Osteocyte (in vitro differentiated cells): ENCODE data around the gene RPAP3. TPM values are rescaled to one million over a fixed set of nuclear protein-coding genes. Genes with fewer than 3 reads are reported as not detected.

Source experiments
- DNase-seq: peaks from one replicate; pipeline ENCODE4 v3.0.0; 2021; ENCODE audit warnings: mixed read lengths; ENCODE audit not compliant: unreplicated experiment; ENCODE audit errors: extremely low spot score
- H3K27ac Mint-ChIP-seq: one replicate; pipeline ENCODE4 v1.8.0; 2021; ENCODE audit warnings: mild to moderate bottlenecking, mixed read lengths; ENCODE audit not compliant: unreplicated experiment
- H3K27me3 Mint-ChIP-seq: one replicate; pipeline ENCODE4 v1.8.0; 2021; ENCODE audit warnings: mixed read lengths; ENCODE audit not compliant: unreplicated experiment
- H3K36me3 Mint-ChIP-seq: one replicate; pipeline ENCODE4 v1.8.0; 2021; ENCODE audit warnings: mixed read lengths; ENCODE audit not compliant: unreplicated experiment
- H3K4me1 Mint-ChIP-seq: one replicate; pipeline ENCODE4 v1.8.0; 2021; ENCODE audit warnings: mixed read lengths; ENCODE audit not compliant: unreplicated experiment
- H3K4me3 Mint-ChIP-seq: one replicate; pipeline ENCODE4 v1.8.0; 2021; ENCODE audit warnings: mild to moderate bottlenecking, moderate library complexity, mixed read lengths; ENCODE audit not compliant: unreplicated experiment
- H3K9me3 Mint-ChIP-seq: one replicate; pipeline ENCODE4 v1.8.0; 2021; ENCODE audit warnings: mixed read lengths; ENCODE audit not compliant: unreplicated experiment
- CTCF ChIP-seq: fragments of 200-600 bp; sonication (generic); IDR thresholded peaks from 2 replicates; pipeline ENCODE4 v1.5.0; 2021; ENCODE audit warnings: antibody characterized with exemption, mild to moderate bottlenecking, moderate library complexity
- total RNA-seq: library from RNA; stranded (reverse); gene quantifications from 2 replicates; pipeline ENCODE4 v1.2.1, GENCODE V29; 2021

Gene RPAP3
- total RNA-seq, 1 donor from 2014 or later = 33.4 TPM

- no peak for DNase-seq
- no peak for TF ChIP-seq CTCF
- Mint-ChIP-seq H3K4me1 (peaks cover 18% of the 10 kb centered on the region), H3K9me3 (no peaks in the 10 kb centered on the region), H3K36me3 (no peaks in the 10 kb centered on the region), H3K4me3 (no peak overlapping the region), H3K27me3 (peaks cover 11% of the 10 kb centered on the region), H3K27ac (no peak overlapping the region)
Observed at GRCh38 chr12:47748899-47749298, 43.1 kb upstream of the RPAP3 start.

GRCh38 chr12:47748507-47748828 is 42.6 kb upstream of the RPAP3 start:
- Mint-ChIP-seq H3K9me3 (no peaks in the 10 kb centered on the region), H3K27ac (no peak overlapping the region), H3K27me3 (peaks cover 16% of the 10 kb centered on the region), H3K4me1 (peaks cover 13% of the 10 kb centered on the region), H3K36me3 (no peaks in the 10 kb centered on the region), H3K4me3 (no peak overlapping the region)
- TF ChIP-seq CTCF = no peak
- no peak for DNase-seq

GRCh38 chr12:47747596-47748506 is 42.0 kb upstream of the RPAP3 start:
- Mint-ChIP-seq H3K4me1 (peaks cover 7% of the 10 kb centered on the region), H3K27me3 (peaks cover 21% of the 10 kb centered on the region), H3K36me3 (no peaks in the 10 kb centered on the region), H3K27ac (no peak overlapping the region), H3K9me3 (no peaks in the 10 kb centered on the region), H3K4me3 (no peak overlapping the region)
- TF ChIP-seq CTCF = no peak
- no peak for DNase-seq

GRCh38 chr12:47747126-47747525 is 41.3 kb upstream of the RPAP3 start:
- Mint-ChIP-seq H3K4me1 (peaks cover 4% of the 10 kb centered on the region), H3K27me3 (peaks cover 21% of the 10 kb centered on the region), H3K4me3 (no peak overlapping the region), H3K9me3 (no peaks in the 10 kb centered on the region), H3K36me3 (no peaks in the 10 kb centered on the region), H3K27ac (no peak overlapping the region)
- no peak for TF ChIP-seq CTCF
- DNase-seq = no peak

GRCh38 chr12:47746523-47746922 is 40.7 kb upstream of the RPAP3 start:
- H3K4me1 Mint-ChIP-seq = peaks cover 6% of the 10 kb centered on the region
- peaks cover 21% of the 10 kb centered on the region for H3K27me3 Mint-ChIP-seq
- DNase-seq = no peak
- no peak overlapping the region for H3K27ac Mint-ChIP-seq
- no peak overlapping the region for H3K4me3 Mint-ChIP-seq
- H3K9me3 Mint-ChIP-seq = no peaks in the 10 kb centered on the region
- TF ChIP-seq CTCF = no peak
- no peaks in the 10 kb centered on the region for H3K36me3 Mint-ChIP-seq
